H1 (cell line): Measurements from ENCODE around the gene DNLZ. TPM values are rescaled to one million over a fixed set of nuclear protein-coding genes. Genes with fewer than 3 reads are reported as not detected.

Experiments used
- CTCF ChIA-PET: fragments of 300-600 bp; sonication (Branson Sonifier 250); formaldehyde crosslinking; loops from one replicate; lab custom pipeline; 2021; ENCODE audit not compliant: partially characterized antibody; lab: Charles Lee
- POLR2A ChIA-PET: fragments of 300-600 bp; sonication (Branson Sonifier 250); formaldehyde crosslinking; loops from one replicate; lab custom pipeline; 2021; ENCODE audit warnings: inconsistent platforms; ENCODE audit not compliant: partially characterized antibody; lab: Charles Lee
- DNase-seq, 2 experiments: peaks; one replicate each; pipeline versions ENCODE4 v3.0.0 to v3.0.0-alpha.2; 2010 to 2022; ENCODE audit warnings: low spot score in 2 of 2, low read depth in 1 of 2, mixed read lengths in 1 of 2
- FAIRE-seq: peaks from 2 replicates; lab custom pipeline; 2011; peaks lifted over from hg19 to GRCh38; lab: Jason Lieb, UNC
- H2AFZ ChIP-seq: 2 replicates; pipeline ENCODE4 v1.8.1; 2012; ENCODE audit warnings: low read length, inconsistent platforms
- H2AK5ac ChIP-seq: 2 replicates; pipeline ENCODE4 v1.6.1; 2013; ENCODE audit warnings: low read depth, low read length
- H2BK120ac ChIP-seq: replicated peaks from 2 replicates; pipeline ENCODE3; 2013; ENCODE audit warnings: low read depth, low read length, inconsistent platforms
- H2BK12ac ChIP-seq: 2 replicates; pipeline ENCODE4 v1.6.1; 2013; ENCODE audit warnings: low read depth, low read length
- H2BK15ac ChIP-seq: 2 replicates; pipeline ENCODE4 v1.6.1; 2013; ENCODE audit warnings: low read length
- H2BK20ac ChIP-seq: 2 replicates; pipeline ENCODE4 v1.6.1; 2013; ENCODE audit warnings: low read length
- H2BK5ac ChIP-seq: 2 replicates; pipeline ENCODE4 v1.6.1; 2013; ENCODE audit warnings: low read depth, low read length
- H3K14ac ChIP-seq: 2 replicates; pipeline ENCODE4 v1.6.1; 2013; ENCODE audit warnings: inconsistent platforms; ENCODE audit not compliant: insufficient read length
- H3K18ac ChIP-seq: 2 replicates; pipeline ENCODE4 v1.6.1; 2013; ENCODE audit warnings: low read length; ENCODE audit errors: extremely low read depth
- H3K23ac ChIP-seq: 2 replicates; pipeline ENCODE4 v1.6.1; 2013; ENCODE audit warnings: inconsistent platforms; ENCODE audit not compliant: insufficient read length
- H3K23me2 ChIP-seq: 2 replicates; pipeline ENCODE4 v1.6.1; 2013; ENCODE audit warnings: low read depth, low read length
- H3K27ac ChIP-seq: 2 replicates; pipeline ENCODE4 v1.6.1; 2011; ENCODE audit warnings: low read depth, low read length, inconsistent platforms
- H3K27me3 ChIP-seq, 4 experiments: replicated peaks in 1 of 4; 1 replicate in 1 of 4; 2 replicates in 3 of 4; pipeline versions ENCODE4 v1.6.1 to v1.8.1; 2011 to 2013; ENCODE audit warnings: low read length in 3 of 4, mild to moderate bottlenecking in 3 of 4, inconsistent platforms in 2 of 4, mixed read lengths in 2 of 4, moderate library complexity in 1 of 4; ENCODE audit not compliant: control insufficient read depth in 3 of 4, insufficient read depth in 3 of 4; ENCODE audit errors: extremely low read depth in 1 of 4
- H3K36me3 ChIP-seq, 4 experiments: 2 replicates each; pipeline versions ENCODE4 v1.6.1 to v1.8.1; 2011 to 2013; ENCODE audit warnings: mild to moderate bottlenecking in 4 of 4, low read length in 3 of 4, moderate library complexity in 2 of 4, control low read depth in 1 of 4, inconsistent platforms in 1 of 4; ENCODE audit not compliant: insufficient read depth in 4 of 4, control insufficient read depth in 2 of 4
- H3K4ac ChIP-seq: replicated peaks from 2 replicates; pipeline ENCODE3; 2013; ENCODE audit warnings: low read length, low read depth, mixed read lengths, inconsistent platforms; ENCODE audit not compliant: insufficient read length
- H3K4me1 ChIP-seq, 4 experiments: replicated peaks in 1 of 4; 1 replicate in 1 of 4; 2 replicates in 3 of 4; pipeline versions ENCODE4 v1.6.1 to v1.8.1; 2011 to 2013; ENCODE audit warnings: low read length in 3 of 4, inconsistent platforms in 2 of 4, mixed read lengths in 1 of 4; ENCODE audit not compliant: insufficient read depth in 4 of 4, control insufficient read depth in 3 of 4
- H3K4me2 ChIP-seq, 2 experiments: 2 replicates each; pipeline versions ENCODE4 v1.6.1 to v1.8.1; 2011 to 2013; ENCODE audit warnings: low read depth in 2 of 2, low read length in 2 of 2, control low read depth in 1 of 2, inconsistent platforms in 1 of 2, mild to moderate bottlenecking in 1 of 2; ENCODE audit not compliant: insufficient read depth in 1 of 2
- H3K4me3 ChIP-seq, 4 experiments: fragments of 200-600, 300-600 bp in 1 of 4; sonication (generic), shearing (Covaris generic), sonication (Bioruptor Twin) in 1 of 4; 2 replicates each; pipeline versions ENCODE4 v1.5.1 to v1.8.1; 2011 to 2016; ENCODE audit warnings: low read length in 4 of 4, low read depth in 3 of 4, control low read depth in 2 of 4, inconsistent platforms in 2 of 4, mild to moderate bottlenecking in 2 of 4, mixed read lengths in 1 of 4, moderate library complexity in 1 of 4; ENCODE audit not compliant: insufficient read depth in 2 of 4; ENCODE audit errors: extremely low read depth in 1 of 4
- H3K56ac ChIP-seq: replicated peaks from 2 replicates; pipeline ENCODE3; 2013; ENCODE audit warnings: low read depth, mild to moderate bottlenecking, mixed read lengths, low read length, inconsistent platforms; ENCODE audit not compliant: insufficient read length
- H3K79me1 ChIP-seq: 2 replicates; pipeline ENCODE4 v1.6.1; 2013; ENCODE audit warnings: low read depth, low read length, control low read depth
- H3K79me2 ChIP-seq, 2 experiments: 2 replicates each; pipeline versions ENCODE4 v1.6.1 to v1.8.1; 2012 to 2013; ENCODE audit warnings: low read length in 2 of 2, mild to moderate bottlenecking in 2 of 2, inconsistent platforms in 1 of 2; ENCODE audit not compliant: insufficient read depth in 2 of 2, control insufficient read depth in 1 of 2
- H3K9ac ChIP-seq, 4 experiments: replicated peaks in 1 of 4; 1 replicate in 1 of 4; 2 replicates in 3 of 4; pipeline versions ENCODE4 v1.6.1 to v1.8.1; 2011 to 2013; ENCODE audit warnings: low read depth in 3 of 4, low read length in 3 of 4, control low read depth in 2 of 4, mild to moderate bottlenecking in 2 of 4, moderate library complexity in 2 of 4, inconsistent platforms in 1 of 4; ENCODE audit errors: extremely low read depth in 1 of 4
- H3K9me3 ChIP-seq, 2 experiments: 2 replicates each; pipeline versions ENCODE4 v1.6.1 to v1.8.1; 2012 to 2013; ENCODE audit warnings: mild to moderate bottlenecking in 2 of 2, moderate library complexity in 2 of 2, control low read depth in 1 of 2, inconsistent platforms in 1 of 2, low read depth in 1 of 2, low read length in 1 of 2, mixed read lengths in 1 of 2; ENCODE audit not compliant: insufficient read depth in 2 of 2
- H4K20me1 ChIP-seq, 2 experiments: replicated peaks in 1 of 2; 2 replicates each; pipeline versions ENCODE3 to v1.8.1; 2011 to 2013; ENCODE audit warnings: inconsistent platforms in 2 of 2, low read length in 2 of 2, mild to moderate bottlenecking in 1 of 2; ENCODE audit not compliant: insufficient read depth in 2 of 2, control insufficient read depth in 1 of 2
- H4K5ac ChIP-seq: 2 replicates; pipeline ENCODE4 v1.6.1; 2013; ENCODE audit warnings: low read length, low read depth, mixed read lengths, inconsistent platforms; ENCODE audit not compliant: insufficient read length
- H4K8ac ChIP-seq: 2 replicates; pipeline ENCODE4 v1.8.0; 2013; ENCODE audit warnings: mild to moderate bottlenecking, moderate library complexity, low read length, inconsistent platforms; ENCODE audit not compliant: insufficient read depth; ENCODE audit errors: extremely low read depth
- H4K91ac ChIP-seq: replicated peaks from 2 replicates; pipeline ENCODE3; 2013; ENCODE audit warnings: low read length, mixed read lengths, inconsistent platforms; ENCODE audit not compliant: insufficient read length
- BACH1 ChIP-seq: IDR thresholded peaks from 2 replicates; pipeline ENCODE4 v1.6.1; 2012; ENCODE audit warnings: low read length, improper control_type of control experiment
- CBX8 ChIP-seq: fragments of 300-800, 300-1000 bp; sonication (generic); IDR thresholded peaks from 2 replicates; pipeline ENCODE4 v1.7.1; 2016; ENCODE audit warnings: low read depth, low read length, borderline replicate concordance
- CEBPB ChIP-seq: IDR thresholded peaks from 2 replicates; pipeline ENCODE4 v1.6.1; 2012; ENCODE audit warnings: low read depth, low read length
- CTBP2 ChIP-seq: IDR thresholded peaks from 2 replicates; pipeline ENCODE4 v1.7.0; 2011; ENCODE audit warnings: borderline replicate concordance, mild to moderate bottlenecking, moderate library complexity, mixed read lengths, low read length; ENCODE audit not compliant: insufficient read depth, insufficient read length
- GTF2F1 ChIP-seq: IDR thresholded peaks from 2 replicates; pipeline ENCODE4 v1.6.1; 2012; ENCODE audit warnings: low read depth, low read length, improper control_type of control experiment, borderline replicate concordance
- HDAC2 ChIP-seq, 2 experiments: fragments of 300-600 bp in 1 of 2; sonication (generic) in 1 of 2; IDR thresholded peaks; 2 replicates each; pipeline ENCODE4 v1.6.1; 2011 to 2012; ENCODE audit warnings: low read depth in 2 of 2, low read length in 2 of 2, mild to moderate bottlenecking in 2 of 2, moderate library complexity in 2 of 2, borderline replicate concordance in 1 of 2, inconsistent platforms in 1 of 2
- KDM5A ChIP-seq: fragments of 200-600 bp; IDR thresholded peaks from 2 replicates; pipeline ENCODE4 v1.7.1; 2012; ENCODE audit warnings: mild to moderate bottlenecking, low read length, inconsistent platforms, mixed read lengths
- NANOG ChIP-seq: IDR thresholded peaks from 2 replicates; pipeline ENCODE4 v1.6.1; 2011; ENCODE audit warnings: low read length, low read depth, mild to moderate bottlenecking, inconsistent platforms; ENCODE audit not compliant: insufficient read depth, poor library complexity, severe bottlenecking
- POLR2A ChIP-seq, 2 experiments: IDR thresholded peaks; 1 replicate in 1 of 2; 2 replicates in 1 of 2; pipeline ENCODE4 v1.6.1; 2011; ENCODE audit warnings: low read depth in 2 of 2, low read length in 2 of 2, mild to moderate bottlenecking in 2 of 2; ENCODE audit errors: control extremely low read depth in 1 of 2
- POLR2AphosphoS5 ChIP-seq: IDR thresholded peaks from 2 replicates; pipeline ENCODE4 v1.6.1; 2011; ENCODE audit warnings: low read depth, low read length
- SIN3A ChIP-seq, 2 experiments: IDR thresholded peaks in 1 of 2; conservative IDR thresholded peaks in 1 of 2; 2 replicates each; pipeline ENCODE4 v1.6.1; 2011 to 2012; ENCODE audit warnings: low read length in 2 of 2, improper control_type of control experiment in 1 of 2, low read depth in 1 of 2, mild to moderate bottlenecking in 1 of 2
- SP2 ChIP-seq: IDR thresholded peaks from 2 replicates; pipeline ENCODE4 v1.6.1; 2012; ENCODE audit warnings: mild to moderate bottlenecking, low read length, inconsistent platforms
- SRF ChIP-seq: IDR thresholded peaks from 2 replicates; pipeline ENCODE4 v1.6.1; 2011; ENCODE audit warnings: mild to moderate bottlenecking, low read depth, low read length, moderate library complexity
- TCF12 ChIP-seq: IDR thresholded peaks from 2 replicates; pipeline ENCODE4 v1.6.1; 2011; ENCODE audit warnings: low read depth, mild to moderate bottlenecking, low read length
- WGBS, 2 experiments: shearing (Covaris generic) in 1 of 2; methylation state at CpG; one replicate each; pipeline versions ENCODE4 v1.1.6 to v1.1.7; 2013 to 2015; ENCODE audit warnings: low lambda C conversion rate in 2 of 2, mixed read lengths in 2 of 2, inconsistent platforms in 1 of 2, low coverage in 1 of 2, missing lambda C conversion rate in 1 of 2; ENCODE audit not compliant: insufficient replicate concordance in 2 of 2, insufficient coverage in 1 of 2, insufficient read length in 1 of 2; ENCODE audit errors: extremely low coverage in 1 of 2, missing lambda C conversion rate in 1 of 2; 5-methylcytosine and 5-hydroxymethylcytosine counted together
- polyA plus RNA-seq, 7 experiments: library from polyadenylated mRNA; depleted of rRNA in 3 of 7; stranded (reverse) in 5 of 7; unstranded in 2 of 7; fragments of >200 nt in 5 of 7; fragments of 200-250 nt in 2 of 7; gene quantifications; 1 replicate in 5 of 7; 2 replicates in 1 of 7; 4 replicates in 1 of 7; pipeline versions ENCODE4 v1.2.1 to v1.2.3, GENCODE V29; 2011 to 2013; ENCODE audit warnings: missing spikeins in 2 of 7, mixed read lengths in 2 of 7
- total RNA-seq: library from RNA; stranded (reverse); fragmentation: NEBNext Ultra II Directional; extraction: Animal tissue kit (Norgen Biotek cat#: 25700); gene quantifications from 2 replicates; pipeline ENCODE4 v1.2.1, GENCODE V29; 2021
- TF ChIP-seq, protein P1 (sequence below): IDR thresholded peaks from 2 replicates; pipeline ENCODE4 v1.6.1; 2012; ENCODE audit warnings: inconsistent platforms

Gene DNLZ
- total and polyA plus RNA-seq, 2 of the 8 experiments (the other 6 are each of a cell fraction or from before 2014, with no cell fraction given) = 11.6 to 17.9 TPM

DNA sequence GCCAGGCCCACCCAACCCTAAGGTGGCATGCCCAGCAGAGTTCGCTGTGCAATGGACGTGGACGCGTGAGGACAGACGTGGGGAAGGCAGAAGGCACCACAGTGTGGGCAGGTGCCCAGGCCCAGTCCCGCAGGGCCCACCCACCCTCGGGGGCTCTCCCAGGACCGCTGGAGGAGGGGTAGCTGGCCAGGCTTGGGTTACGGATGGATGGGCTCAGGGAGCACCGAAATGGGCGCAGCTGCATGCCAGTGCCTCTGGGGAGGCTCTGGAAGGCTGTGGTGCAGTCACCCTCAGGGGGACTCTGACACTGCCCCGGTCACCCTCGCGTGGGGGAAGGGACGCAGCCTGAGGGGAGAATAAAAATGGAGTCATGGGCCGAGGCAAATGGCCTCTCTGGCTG lies 45.8 kb downstream of the DNLZ start:
- Histone ChIP-seq H4K8ac (no peak overlapping the region), H2BK5ac (no peak overlapping the region), H4K20me1 (no peaks in the 10 kb centered on the region), H3K36me3 (no peaks in the 10 kb centered on the region), H2BK15ac (no peak overlapping the region), H3K79me1 (no peaks in the 10 kb centered on the region), H2AK5ac (no peak overlapping the region), H3K9me3 (peaks cover 13 to 19% of the 10 kb centered on the region in 2 experiments), H3K27me3 (no peaks in the 10 kb centered on the region), H3K4me2 (no peak overlapping the region), H3K56ac (no peak overlapping the region), H3K4me1 (0 out of 7 replicates have a peak, but pooled peaks cover 0 to 3% (median 0%) of the 10 kb centered on the region in 4 experiments), H3K18ac (no peak overlapping the region), H2BK20ac (no peak overlapping the region), H3K9ac (no peak overlapping the region), H3K27ac (no peak overlapping the region), H2AFZ (no peak overlapping the region), H4K5ac (no peak overlapping the region), H2BK12ac (no peak overlapping the region), H4K91ac (no peak overlapping the region), H3K14ac (no peak overlapping the region), H2BK120ac (no peak overlapping the region), H3K23ac (no peak overlapping the region), H3K23me2 (peaks cover 2% of the 10 kb centered on the region; the same call in 1 of the 2 replicates), H3K4me3 (no peak overlapping the region), H3K4ac (no peak overlapping the region), H3K79me2 (no peaks in the 10 kb centered on the region)
- WGBS, 2 experiments = 94% methylated on average over 11 of the region's 16 CpGs; no CpG with 5 or more reads in 1 of the 2 experiments
- FAIRE-seq = no peak
- CTCF ChIA-PET = no interaction called here
- DNase-seq = no peak
- POLR2A ChIA-PET = no interaction called here
- TF ChIP-seq SIN3A (conservative IDR thresholded peaks at IDR 0.05 in 1 of 2, IDR thresholded peaks at IDR 0.05 in 1 of 2; ENCODE audit: low read depth in 1 of 2, low read length in 2 of 2) (no peak), TCF12 (no peak), HDAC2 (IDR thresholded peaks at IDR 0.05; ENCODE audit: borderline replicate concordance in 1 of 2, low read depth in 2 of 2, low read length in 2 of 2) (no peak), BACH1 (no peak), CTBP2 (no peak), SP2 (no peak), CEBPB (no peak), CBX8 (no peak), POLR2AphosphoS5 (no peak), NANOG (no peak), KDM5A (no peak), GTF2F1 (no peak), POLR2A (IDR thresholded peaks at IDR 0.05; ENCODE audit: control extremely low read depth in 1 of 2, low read depth in 2 of 2, low read length in 2 of 2) (no peak), SRF (no peak)
- TF ChIP-seq, protein P1, sequence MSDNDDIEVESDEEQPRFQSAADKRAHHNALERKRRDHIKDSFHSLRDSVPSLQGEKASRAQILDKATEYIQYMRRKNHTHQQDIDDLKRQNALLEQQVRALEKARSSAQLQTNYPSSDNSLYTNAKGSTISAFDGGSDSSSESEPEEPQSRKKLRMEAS = no peak
